H9 (cell line): ENCODE data around the gene BRD1. TPM values are rescaled to one million over a fixed set of nuclear protein-coding genes. Genes with fewer than 3 reads are reported as not detected.

ENCODE experiments used
- DNase-seq: peaks from one replicate; pipeline ENCODE4 v3.0.0-alpha.2; 2017
- H2AFZ ChIP-seq: one replicate; pipeline ENCODE4 v1.6.1; 2013; ENCODE audit warnings: mild to moderate bottlenecking, low read length, control low read depth, moderate library complexity
- H2AK5ac ChIP-seq: 2 replicates; pipeline ENCODE4 v1.6.1; 2013; ENCODE audit warnings: low read length, control low read depth, mixed read lengths; ENCODE audit not compliant: insufficient read length
- H2BK120ac ChIP-seq: one replicate; pipeline ENCODE4 v1.6.1; 2013; ENCODE audit warnings: low read depth, mild to moderate bottlenecking, low read length, control low read depth, inconsistent platforms; ENCODE audit not compliant: poor library complexity, severe bottlenecking
- H2BK12ac ChIP-seq: 2 replicates; pipeline ENCODE4 v1.6.1; 2013; ENCODE audit warnings: low read length, control low read depth, mixed read lengths, low read depth; ENCODE audit not compliant: insufficient read length
- H2BK15ac ChIP-seq: 2 replicates; pipeline ENCODE4 v1.6.1; 2013; ENCODE audit warnings: low read depth, low read length, control low read depth
- H2BK20ac ChIP-seq: one replicate; pipeline ENCODE4 v1.6.1; 2013; ENCODE audit warnings: low read depth, mild to moderate bottlenecking, low read length, control low read depth, inconsistent platforms; ENCODE audit not compliant: poor library complexity, severe bottlenecking
- H2BK5ac ChIP-seq: 2 replicates; pipeline ENCODE4 v1.6.1; 2013; ENCODE audit warnings: low read length, control low read depth, mixed read lengths; ENCODE audit not compliant: insufficient read length
- H3K14ac ChIP-seq: 2 replicates; pipeline ENCODE4 v1.6.1; 2013; ENCODE audit warnings: low read length, control low read depth; ENCODE audit not compliant: insufficient read depth
- H3K18ac ChIP-seq: 2 replicates; pipeline ENCODE4 v1.6.1; 2013; ENCODE audit warnings: low read depth, mild to moderate bottlenecking, mixed read lengths, low read length, control low read depth; ENCODE audit not compliant: insufficient read length
- H3K23ac ChIP-seq: 2 replicates; pipeline ENCODE4 v1.6.1; 2013; ENCODE audit warnings: low read length, control low read depth, mixed read lengths, low read depth; ENCODE audit not compliant: insufficient read length
- H3K23me2 ChIP-seq: 2 replicates; pipeline ENCODE4 v1.6.1; 2013; ENCODE audit warnings: low read depth, mild to moderate bottlenecking, mixed read lengths, low read length, control low read depth; ENCODE audit not compliant: insufficient read length, poor library complexity, severe bottlenecking
- H3K27ac ChIP-seq: 2 replicates; pipeline ENCODE4 v1.5.1; 2013; ENCODE audit warnings: low read length, control low read depth, mixed read lengths, low read depth; ENCODE audit not compliant: insufficient read length
- H3K27me3 ChIP-seq: 2 replicates; pipeline ENCODE4 v1.6.1; 2013; ENCODE audit warnings: low read length, control low read depth, inconsistent platforms; ENCODE audit not compliant: insufficient read depth
- H3K4ac ChIP-seq: 2 replicates; pipeline ENCODE4 v1.6.1; 2013; ENCODE audit warnings: low read depth, mild to moderate bottlenecking, control low read depth, inconsistent platforms, low read length, moderate library complexity
- H3K4me1 ChIP-seq: 2 replicates; pipeline ENCODE4 v1.6.1; 2013; ENCODE audit warnings: low read length, control low read depth, inconsistent platforms; ENCODE audit not compliant: insufficient read depth
- H3K4me2 ChIP-seq: 2 replicates; pipeline ENCODE4 v1.6.1; 2013; ENCODE audit warnings: low read length, control low read depth, mixed read lengths; ENCODE audit not compliant: insufficient read length, insufficient read depth
- H3K56ac ChIP-seq: 2 replicates; pipeline ENCODE4 v1.6.1; 2013; ENCODE audit warnings: low read depth, mild to moderate bottlenecking, mixed read lengths, low read length, control low read depth; ENCODE audit not compliant: insufficient read length
- H3K79me1 ChIP-seq: 2 replicates; pipeline ENCODE4 v1.6.1; 2013; ENCODE audit warnings: low read depth, mild to moderate bottlenecking, moderate library complexity, low read length, control low read depth, inconsistent platforms; ENCODE audit not compliant: insufficient read depth, poor library complexity, severe bottlenecking
- H3K79me2 ChIP-seq: 2 replicates; pipeline ENCODE4 v1.6.1; 2013; ENCODE audit warnings: low read length, control low read depth, inconsistent platforms; ENCODE audit not compliant: insufficient read depth
- H3K9ac ChIP-seq: 2 replicates; pipeline ENCODE4 v1.6.1; 2013; ENCODE audit warnings: low read length, control low read depth, mixed read lengths; ENCODE audit not compliant: insufficient read length; ENCODE audit errors: extremely low read depth
- H3K9me3 ChIP-seq: one replicate; pipeline ENCODE4 v1.6.1; 2013; ENCODE audit warnings: low read depth, low read length, inconsistent platforms; ENCODE audit not compliant: control insufficient read depth
- H3T11ph ChIP-seq: one replicate; pipeline ENCODE4 v1.6.1; 2013; ENCODE audit warnings: mild to moderate bottlenecking, low read length, control low read depth, inconsistent platforms
- H4K20me1 ChIP-seq: one replicate; pipeline ENCODE4 v1.6.1; 2013; ENCODE audit not compliant: control insufficient read depth, insufficient read length, insufficient read depth
- H4K5ac ChIP-seq: 2 replicates; pipeline ENCODE4 v1.6.1; 2013; ENCODE audit warnings: low read depth, mild to moderate bottlenecking, mixed read lengths, low read length, control low read depth; ENCODE audit not compliant: insufficient read length
- H4K8ac ChIP-seq: replicated peaks from 2 replicates; pipeline ENCODE4 v1.6.1; 2013; ENCODE audit warnings: low read length, control low read depth, mixed read lengths, low read depth; ENCODE audit not compliant: insufficient read length
- H4K91ac ChIP-seq: 2 replicates; pipeline ENCODE4 v1.6.1; 2013; ENCODE audit warnings: low read depth, mild to moderate bottlenecking, moderate library complexity, mixed read lengths, low read length, control low read depth; ENCODE audit not compliant: insufficient read length
- H3K27ac Mint-ChIP-seq, 3 experiments: 2 replicates in 2 of 3; 3 replicates in 1 of 3; pipeline ENCODE4 v1.8.0; 2020 to 2021; ENCODE audit warnings: mixed read lengths in 3 of 3, mild to moderate bottlenecking in 1 of 3, moderate library complexity in 1 of 3
- H3K27me3 Mint-ChIP-seq: 2 replicates; pipeline ENCODE4 v1.8.0; 2021; ENCODE audit warnings: low read depth, mild to moderate bottlenecking, moderate library complexity, mixed read lengths
- H3K36me3 Mint-ChIP-seq, 3 experiments: 2 replicates in 2 of 3; 3 replicates in 1 of 3; pipeline ENCODE4 v1.8.0; 2020 to 2021; ENCODE audit warnings: low read depth in 3 of 3, mixed read lengths in 3 of 3; ENCODE audit not compliant: insufficient read depth in 1 of 3
- H3K4me1 Mint-ChIP-seq, 2 experiments: 2 replicates each; pipeline ENCODE4 v1.8.0; 2020; ENCODE audit warnings: mixed read lengths in 2 of 2
- H3K4me3 Mint-ChIP-seq, 2 experiments: 2 replicates in 1 of 2; 3 replicates in 1 of 2; pipeline ENCODE4 v1.8.0; 2020 to 2021; ENCODE audit warnings: mild to moderate bottlenecking in 2 of 2, mixed read lengths in 2 of 2, moderate library complexity in 1 of 2
- H3K9me3 Mint-ChIP-seq, 2 experiments: 2 replicates in 1 of 2; 3 replicates in 1 of 2; pipeline ENCODE4 v1.8.0; 2020; ENCODE audit warnings: mild to moderate bottlenecking in 2 of 2, mixed read lengths in 2 of 2, moderate library complexity in 1 of 2
- CTCF ChIP-seq: fragments of 200-600 bp; sonication (generic); conservative IDR thresholded peaks from 3 replicates; pipeline ENCODE4 v1.8.0; 2021; ENCODE audit warnings: antibody characterized with exemption, mild to moderate bottlenecking
- whole genome bisulfite sequencing: extraction: QIAGEN DNeasy Blood & Tissue Kit; methylation state at CpG from one replicate; pipeline ENCODE4 v1.1.7; 2013; ENCODE audit warnings: missing lambda C conversion rate, low lambda C conversion rate, mixed read lengths; ENCODE audit not compliant: insufficient read length; ENCODE audit errors: extremely low coverage; 5-methylcytosine and 5-hydroxymethylcytosine counted together
- total RNA-seq: library from RNA; stranded (reverse); gene quantifications from 2 replicates; pipeline ENCODE4 v1.2.1, GENCODE V29; 2021

The BRD1 gene
- total RNA-seq, 1 experiment from 2014 or later = 51.3 TPM

- Histone ChIP-seq H2BK120ac (no peak overlapping the region), H3T11ph (no peak overlapping the region), H3K9me3 (no peaks in the 10 kb centered on the region), H3K4me2 (peak overlapping the region; percentile 41), H3K4me1 (no peaks in the 10 kb centered on the region), H3K14ac (no peak overlapping the region; the same call in 1 of the 2 replicates), H2BK15ac (no peak overlapping the region), H3K18ac (no peak overlapping the region), H3K56ac (no peak overlapping the region), H2BK12ac (no peak overlapping the region), H3K79me1 (no peaks in the 10 kb centered on the region), H2AK5ac (no peak overlapping the region), H3K23ac (no peak overlapping the region), H4K91ac (no peak overlapping the region), H3K4ac (no peak overlapping the region), H4K20me1 (no peaks in the 10 kb centered on the region), H3K27ac (no peak overlapping the region), H3K27me3 (peaks cover 50% of the 10 kb centered on the region), H4K8ac (no peak overlapping the region), H2BK5ac (no peak overlapping the region), H3K23me2 (peaks cover 17% of the 10 kb centered on the region), H3K79me2 (peaks cover 4% of the 10 kb centered on the region; the same call in 1 of the 2 replicates), H4K5ac (no peak overlapping the region), H2BK20ac (no peak overlapping the region), H3K9ac (no peak overlapping the region), H2AFZ (no peak overlapping the region)
- no CpG with 5 or more reads among the region's 31 CpGs for WGBS
- Mint-ChIP-seq H3K4me3 (peak overlapping the region; percentile 53 to 81), H3K27me3 (peaks cover 75% of the 10 kb centered on the region), H3K27ac (no peak overlapping the region), H3K36me3 (peaks cover 0 to 1% (median 0%) of the 10 kb centered on the region in 3 experiments; a peak in 3 of 7 replicates), H3K9me3 (peaks cover 0 to 2% of the 10 kb centered on the region in 2 experiments; a peak in 1 of 5 replicates), H3K4me1 (peaks cover 8 to 24% of the 10 kb centered on the region in 2 experiments)
- DNase-seq = no peak
- no peak for TF ChIP-seq CTCF
Observed at GRCh38 chr22:49850021-49850911, 22.6 kb upstream of the BRD1 start.
